Raji (cell line): Measurements from ENCODE around the gene KRTAP13-3.

Source experiments
- POLR2A ChIP-seq: IDR thresholded peaks from 2 replicates; pipeline ENCODE4 v1.6.1; 2011; ENCODE audit warnings: low read depth, low read length, control low read depth; ENCODE audit not compliant: insufficient read depth

Gene KRTAP13-3, protein sequence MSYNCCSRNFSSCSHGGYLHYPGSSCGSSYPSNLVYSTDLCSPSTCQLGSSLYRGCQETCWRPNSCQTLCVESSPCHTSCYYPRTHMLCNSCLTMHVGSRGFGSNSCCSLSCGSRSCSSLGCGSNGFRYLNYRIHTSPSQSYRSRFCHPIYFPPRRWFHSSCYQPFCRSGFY

DNA sequence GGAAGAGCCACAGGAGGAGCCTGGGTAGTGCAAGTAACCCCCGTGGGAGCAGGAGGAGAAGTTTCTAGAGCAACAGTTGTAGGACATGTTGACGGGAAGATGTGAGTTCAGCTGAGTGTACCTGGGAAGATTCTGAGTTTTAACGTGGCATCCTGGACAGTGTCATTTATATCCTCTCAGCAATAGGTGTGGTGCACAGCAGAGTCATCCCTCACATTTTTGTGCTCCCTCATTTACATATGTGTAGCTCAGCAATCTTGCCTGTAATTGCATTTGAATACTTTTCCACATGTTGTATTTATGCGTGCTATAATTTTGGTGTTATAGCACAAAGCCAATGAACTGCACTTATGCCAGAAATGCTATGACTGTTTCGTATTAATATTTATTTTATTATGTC lies at the start of gene KRTAP13-3:
KRTAP13-3 (minus strand) TSS at position 101 of the 400 bp plus-strand sequence; CDS start at position 87, 14 bp downstream.
- TF ChIP-seq POLR2A = no peak

DNA sequence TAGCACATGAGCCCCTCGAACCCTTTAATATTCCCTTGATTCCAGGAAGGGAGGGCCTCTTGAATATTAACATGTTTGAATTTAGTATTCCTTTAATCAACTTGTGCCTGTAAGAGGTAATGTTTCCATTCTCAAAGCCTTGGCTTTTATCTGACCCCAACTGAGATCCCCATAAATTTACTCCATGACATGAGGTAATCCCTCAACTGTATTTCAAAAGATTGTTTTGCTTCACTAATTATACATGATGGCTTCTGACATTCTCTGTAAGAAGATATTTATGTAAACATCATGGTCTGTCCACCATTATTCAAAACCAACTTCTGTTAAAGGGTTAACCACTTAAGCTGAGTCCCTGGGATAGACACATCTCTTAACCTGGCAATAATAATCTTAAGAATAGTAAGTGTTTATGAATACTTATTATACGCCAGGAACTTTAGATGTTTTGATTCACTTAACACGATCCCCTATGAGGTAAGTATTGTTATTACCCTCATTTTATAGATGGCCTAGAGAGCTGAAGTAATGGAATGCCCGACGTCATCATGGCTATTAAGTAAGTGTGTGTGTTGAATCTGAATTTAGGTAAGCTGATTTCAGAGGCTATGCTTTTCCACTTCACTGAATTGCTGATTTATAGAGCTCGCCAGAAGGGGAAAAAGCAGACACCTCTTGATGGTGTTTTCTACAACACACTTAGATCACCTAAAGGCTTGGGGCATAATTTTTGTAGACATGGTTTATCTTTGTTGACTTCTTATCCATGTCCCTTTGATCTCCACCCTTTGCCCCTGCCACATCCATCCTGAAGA lies 43.4 kb upstream of the KRTAP13-3 start:
- TF ChIP-seq POLR2A = no peak

DNA sequence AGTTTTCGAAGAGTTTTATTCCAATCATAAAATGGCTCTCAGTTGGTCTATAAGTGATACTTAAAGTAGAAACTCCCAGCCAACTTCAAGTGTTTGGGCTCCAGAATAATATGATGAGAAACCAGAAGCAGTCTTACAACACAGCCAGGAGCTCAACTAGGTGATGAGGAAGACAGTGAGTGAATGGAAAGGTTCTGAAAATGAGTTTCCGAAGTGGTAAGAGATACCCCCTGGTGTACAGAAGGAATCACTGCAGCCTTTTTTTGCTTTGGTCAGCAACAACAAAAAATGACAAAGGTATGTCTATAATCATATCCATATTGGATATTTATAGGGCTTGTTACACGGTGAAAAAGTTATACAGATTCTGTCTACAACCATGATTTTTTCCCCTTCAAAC lies 38.0 kb upstream of the KRTAP13-3 start:
- no peak for TF ChIP-seq POLR2A

DNA sequence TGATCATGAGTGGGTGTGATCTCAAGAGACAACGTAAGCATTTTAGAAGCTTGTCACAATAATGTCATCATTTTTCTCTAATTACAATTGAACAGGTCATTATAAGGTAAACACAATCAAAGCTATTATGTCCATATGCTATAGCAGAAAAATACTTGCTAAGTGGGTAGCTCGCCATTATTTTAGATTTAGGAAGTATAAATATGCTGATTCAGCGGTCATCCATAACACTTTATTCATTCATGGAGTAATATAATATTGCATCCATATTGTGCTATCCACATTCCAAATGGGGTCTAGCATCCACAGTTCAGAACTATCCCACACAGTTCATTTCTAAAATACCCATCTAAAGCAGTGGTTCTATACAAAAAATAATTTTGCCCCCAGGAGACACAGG lies 22.8 kb upstream of the KRTAP13-3 start:
- TF ChIP-seq POLR2A = no peak

DNA sequence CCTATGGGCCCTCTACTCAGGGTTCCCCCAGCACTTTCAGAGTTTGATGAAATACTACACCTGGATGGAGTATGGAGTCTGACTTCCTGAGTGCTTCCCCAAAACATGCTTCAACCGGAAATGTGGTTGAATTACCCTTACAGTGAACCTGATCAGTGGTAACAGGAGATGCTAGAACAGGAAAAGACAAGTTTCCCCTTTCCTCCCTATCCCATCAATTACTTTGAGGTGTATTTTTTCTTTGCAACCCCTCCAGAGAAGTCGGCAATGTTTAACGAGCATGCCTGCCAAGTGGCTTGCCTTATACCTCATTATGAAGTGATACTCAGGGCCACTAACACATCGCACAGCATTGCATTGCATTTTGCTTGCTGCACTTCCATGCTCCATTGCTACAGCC lies 21.3 kb upstream of the KRTAP13-3 start:
- TF ChIP-seq POLR2A = no peak

DNA sequence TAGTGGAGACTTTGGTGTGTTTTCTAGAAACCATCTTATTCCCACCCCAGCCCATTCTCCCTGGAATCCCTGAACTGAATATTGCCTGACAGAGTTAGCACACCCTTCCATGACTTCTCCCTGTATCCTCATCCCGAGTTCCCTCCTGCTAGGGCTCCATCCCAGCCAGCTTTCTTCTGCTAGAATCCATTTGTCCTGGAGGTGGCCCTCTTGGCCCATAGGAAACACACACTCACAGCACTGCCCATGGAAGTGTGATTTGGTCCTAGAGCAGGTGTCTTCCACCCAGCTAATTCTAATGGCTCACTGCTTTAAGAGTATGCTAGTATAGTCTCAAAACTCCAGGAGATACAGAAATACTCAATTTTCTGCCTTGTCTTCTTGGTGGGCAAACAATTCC lies 18.5 kb upstream of the KRTAP13-3 start:
- no peak for TF ChIP-seq POLR2A

DNA sequence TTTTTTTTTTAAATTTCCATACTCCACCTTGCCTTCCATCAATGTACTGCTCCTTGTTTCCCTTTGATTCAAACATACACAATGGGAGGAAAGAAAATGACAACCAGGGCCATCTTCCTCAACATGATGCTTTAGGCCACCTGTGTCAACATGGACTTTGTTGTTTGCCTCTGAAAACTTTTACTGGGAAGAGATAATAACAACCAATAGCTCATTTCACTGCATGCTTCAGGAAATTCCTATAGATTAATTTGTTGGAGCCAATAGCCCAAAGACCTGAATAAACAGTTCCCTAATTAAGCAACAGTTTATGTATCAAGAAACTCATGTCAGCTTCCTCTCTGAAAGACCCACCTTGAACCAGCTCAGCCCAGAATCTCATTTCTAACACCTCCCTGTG lies 17.5 kb upstream of the KRTAP13-3 start:
- no peak for TF ChIP-seq POLR2A

DNA sequence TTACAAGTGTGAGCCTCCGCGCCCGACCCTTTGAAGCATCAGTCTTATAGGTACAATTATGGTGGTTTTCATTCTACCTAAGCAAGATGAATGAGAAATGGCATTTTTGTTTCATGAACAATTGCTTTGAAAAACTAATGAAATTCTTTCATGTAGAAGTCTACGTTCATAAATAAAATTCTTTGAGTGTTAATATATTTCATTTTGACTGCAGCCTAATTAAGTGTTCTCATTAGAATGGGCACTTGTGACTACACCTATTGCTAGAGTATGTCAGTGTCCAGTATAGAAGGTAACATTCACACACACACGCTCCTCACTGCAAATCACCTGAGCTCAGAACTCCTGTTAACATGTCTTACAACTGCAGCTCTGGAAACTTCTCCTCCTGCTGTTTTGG lies 14.2 kb upstream of the KRTAP13-3 start, which contains the start of gene KRTAP15-1:
KRTAP15-1 (plus strand) TSS at position 301 of the 400 bp plus-strand sequence; CDS start at position 354, 53 bp downstream.
- no peak for TF ChIP-seq POLR2A

DNA sequence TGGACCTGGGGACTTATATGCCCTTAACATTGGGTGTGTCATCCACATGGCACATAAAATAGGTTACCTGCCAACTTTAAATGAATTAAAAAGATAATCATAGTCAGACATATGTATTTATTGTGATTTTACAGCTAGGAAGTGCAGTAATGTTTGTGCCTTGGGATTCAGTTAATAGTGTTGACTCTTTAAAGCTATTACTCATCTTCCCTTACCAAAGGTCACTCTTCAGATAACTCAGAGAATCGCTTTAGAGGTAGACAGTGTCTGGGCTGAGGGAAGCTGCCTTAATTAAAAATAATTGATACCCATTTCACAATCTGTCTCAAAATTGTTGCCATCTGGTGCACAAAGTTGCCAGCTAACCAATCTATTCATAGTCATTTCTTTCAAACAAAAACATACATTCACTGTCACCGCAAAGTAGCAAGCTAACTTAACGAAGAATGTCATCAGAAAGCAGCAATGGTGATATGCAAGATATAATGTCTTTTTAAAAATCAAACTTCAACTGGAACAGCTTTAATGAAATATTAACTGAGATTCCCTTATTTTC lies 11.4 kb upstream of the KRTAP13-3 start:
- TF ChIP-seq POLR2A = no peak

DNA sequence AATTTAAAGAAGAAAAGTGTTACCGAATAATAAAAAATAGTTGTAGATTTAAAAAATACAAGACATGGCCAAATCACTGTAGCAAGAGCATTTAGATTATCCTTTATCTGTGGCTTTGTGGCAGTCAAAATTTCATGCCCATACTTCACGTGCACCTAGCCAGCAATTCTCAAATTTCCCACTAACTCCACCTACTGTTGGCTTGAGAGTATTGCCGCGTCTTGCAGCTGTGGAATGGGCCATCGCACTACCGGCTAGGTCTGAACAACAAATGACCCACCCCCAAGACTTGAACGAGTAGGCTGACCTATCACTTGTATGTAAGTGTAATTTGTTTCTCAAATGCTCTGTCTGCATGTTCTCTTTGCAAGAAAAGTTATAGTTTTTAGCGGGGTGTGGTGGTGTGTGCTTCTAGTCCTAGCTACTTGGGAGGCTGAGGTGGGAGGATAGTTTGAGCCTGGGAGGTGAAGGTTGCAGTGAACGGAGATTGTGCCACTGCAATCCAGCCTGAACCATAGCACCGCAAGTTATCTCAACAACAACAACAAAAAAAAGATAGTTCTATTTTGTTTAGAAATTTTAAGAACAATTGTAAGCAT lies 8.4 kb upstream of the KRTAP13-3 start:
- TF ChIP-seq POLR2A = no peak

DNA sequence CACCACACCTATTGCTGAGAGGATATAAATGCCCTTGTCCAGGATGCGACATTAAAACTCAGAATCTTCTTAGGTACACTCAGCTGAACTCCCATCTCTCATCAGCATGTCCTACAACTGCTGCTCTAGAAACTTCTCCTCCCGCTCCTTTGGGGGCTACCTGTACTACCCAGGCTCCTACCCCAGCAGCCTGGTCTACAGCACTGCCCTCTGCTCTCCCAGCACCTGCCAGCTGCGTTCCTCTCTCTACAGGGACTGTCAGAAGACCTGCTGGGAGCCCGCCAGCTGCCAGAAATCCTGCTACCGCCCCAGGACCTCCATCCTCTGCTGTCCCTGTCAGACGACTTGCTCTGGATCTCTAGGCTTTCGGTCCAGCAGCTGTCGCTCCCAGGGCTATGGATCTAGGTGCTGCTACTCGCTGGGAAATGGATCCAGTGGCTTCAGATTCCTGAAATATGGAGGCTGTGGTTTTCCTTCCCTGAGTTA lies 4.5 kb upstream of the KRTAP13-3 start, which contains the start of gene KRTAP13-4:
KRTAP13-4 (plus strand) TSS at position 51 of the 486 bp plus-strand sequence; CDS start at position 107, 56 bp downstream.
- no peak for TF ChIP-seq POLR2A

DNA sequence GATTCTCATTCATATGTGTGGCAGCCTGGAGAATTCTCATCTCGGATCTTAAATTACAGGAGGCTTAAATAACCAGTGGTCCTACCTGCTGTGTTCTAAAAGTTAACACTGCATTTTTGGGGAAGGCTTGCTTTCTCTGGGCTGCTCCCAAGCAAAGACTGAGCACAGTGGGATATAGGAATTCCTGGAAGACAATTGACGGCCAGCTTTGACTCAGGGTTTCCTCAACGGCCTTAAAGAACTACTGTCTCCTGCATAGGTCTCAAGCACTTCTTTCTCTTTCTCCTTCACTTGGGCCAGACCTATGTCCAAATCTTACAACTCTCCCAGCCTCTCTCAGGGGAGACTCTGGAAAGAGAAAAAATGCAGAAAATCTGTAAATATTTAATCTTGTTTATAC lies 1.0 kb upstream of the KRTAP13-3 start:
- TF ChIP-seq POLR2A = no peak

DNA sequence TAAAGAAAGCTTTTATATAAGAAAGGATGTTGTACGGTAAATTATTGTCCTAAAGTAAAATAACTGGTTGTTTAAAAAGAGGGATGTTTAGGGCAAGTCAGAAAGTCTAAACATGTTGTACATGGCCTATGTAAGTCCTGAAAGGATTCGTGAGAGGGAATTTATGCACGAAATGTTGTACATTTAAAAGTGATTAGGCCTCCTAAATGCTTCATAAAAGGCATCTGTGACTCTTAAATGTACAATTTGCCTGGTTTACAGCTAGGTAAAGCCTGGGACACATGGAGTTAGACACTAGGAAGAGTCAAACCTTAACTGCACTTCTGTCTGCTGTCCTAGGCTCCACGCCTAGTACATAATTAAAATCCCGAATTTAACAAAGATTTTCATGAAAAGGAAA lies 9.7 kb downstream of the KRTAP13-3 start:
- TF ChIP-seq POLR2A = no peak

DNA sequence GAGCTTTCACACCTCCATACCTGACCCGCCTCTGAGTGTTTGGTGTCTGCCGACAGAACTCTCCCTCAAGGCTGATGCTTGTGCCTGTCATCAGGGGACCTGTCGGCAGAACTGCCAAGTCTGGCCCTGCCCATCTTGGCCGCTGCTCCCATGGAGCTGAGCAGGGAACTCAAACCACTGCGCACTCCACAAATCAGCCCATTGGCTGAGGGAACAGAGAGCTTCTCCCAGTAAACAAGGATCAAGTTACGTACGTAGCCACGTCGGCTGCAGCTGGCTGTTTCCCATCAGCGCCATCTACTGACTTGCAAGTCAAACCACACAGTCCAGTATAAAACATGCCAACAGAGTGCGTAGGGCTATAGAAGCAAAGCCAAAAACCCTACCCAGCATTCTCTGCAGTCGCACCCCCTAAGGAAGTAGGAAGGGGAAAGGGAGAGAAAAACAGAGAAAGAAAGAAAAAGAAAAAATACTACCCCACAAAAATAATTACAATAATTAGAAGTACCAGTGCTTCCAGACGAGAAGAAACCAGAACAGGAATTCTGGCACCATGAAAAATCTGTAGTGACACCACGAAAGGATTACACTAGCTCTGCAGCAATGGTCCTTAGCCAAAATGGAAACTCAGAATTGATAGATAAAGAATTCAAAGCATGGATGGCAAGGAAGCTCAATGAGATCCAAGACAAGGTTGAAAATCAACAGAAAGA lies 16.8 kb downstream of the KRTAP13-3 start:
- no peak for TF ChIP-seq POLR2A

DNA sequence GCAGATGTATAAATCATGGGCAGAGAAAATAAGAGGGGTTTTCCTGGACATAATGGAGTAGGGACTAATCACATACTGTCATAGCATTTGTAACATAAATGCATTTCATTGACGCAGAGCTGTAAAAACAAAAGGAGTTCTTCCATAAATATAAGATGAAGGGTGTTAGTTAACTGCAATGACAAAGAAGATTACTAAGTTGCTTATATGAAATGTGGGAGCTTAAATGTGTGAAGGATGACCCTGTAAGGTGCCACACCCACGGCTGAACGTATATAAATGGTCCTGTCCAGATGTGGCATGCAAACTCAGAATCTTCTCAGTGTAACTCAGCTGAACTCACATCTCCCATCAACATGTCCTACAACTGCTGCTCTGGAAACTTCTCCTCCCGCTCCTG lies 30.0 kb downstream of the KRTAP13-3 start, which contains the start of gene KRTAP13-1:
KRTAP13-1 (plus strand) TSS at position 301 of the 400 bp plus-strand sequence; CDS start at position 357, 56 bp downstream.
- TF ChIP-seq POLR2A = no peak
